Measurements from ENCODE around the gene RPTOR. TPM values are rescaled to one million over a fixed set of nuclear protein-coding genes. Genes with fewer than 3 reads are reported as not detected.
"Not testable (repeated sequence)": the region's sequence is repeated elsewhere in the genome, so short reads cannot be mapped to it uniquely, and the experiment has no call there.

RPTOR gene
- total and polyA plus RNA-seq, 10 of the 15 experiments (the other 5 are each of a cell fraction or from before 2014, with no cell fraction given) = 0.18 to 32.1 (median 7.8) TPM

DNA sequence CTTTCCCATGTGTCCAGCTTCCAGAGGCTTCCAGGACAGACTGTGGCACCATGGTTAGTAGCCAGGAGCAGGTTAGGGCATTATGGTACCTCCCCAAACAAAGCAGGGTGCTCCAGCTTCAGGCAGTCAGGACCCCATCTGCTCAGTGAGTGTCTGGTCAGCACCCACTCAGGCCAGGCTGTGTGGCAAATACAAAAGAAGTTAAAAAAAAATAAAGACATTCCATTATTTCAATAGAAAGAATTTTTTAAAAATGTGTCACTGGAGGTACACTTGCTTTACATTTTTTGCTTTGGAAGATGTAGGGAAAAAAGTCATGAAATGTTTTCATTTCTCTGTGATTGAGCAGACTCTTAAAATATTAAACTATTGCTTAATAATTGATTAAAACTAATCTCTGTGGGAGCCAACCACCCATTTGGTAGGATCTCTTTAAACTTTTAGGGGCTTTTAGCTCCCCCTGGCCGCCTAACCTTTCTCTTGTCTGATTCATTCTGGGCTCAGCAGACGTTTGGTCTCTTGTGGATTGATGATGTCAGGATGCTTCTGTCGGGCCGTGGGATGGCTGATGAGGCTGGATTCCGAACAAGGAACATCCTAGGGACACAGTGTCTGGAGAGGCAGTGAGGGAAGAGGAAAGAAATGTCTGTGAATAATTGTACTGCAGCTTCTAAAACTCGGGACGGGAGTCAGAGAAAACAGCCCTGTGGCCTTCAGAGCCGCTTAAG is 39.8 kb upstream of the RPTOR start:
- ATAC-seq (no peak), DNase-seq (ENCODE audit: low read depth, low spot score) (no peak), FAIRE-seq (no peak)
- no peaks in the 10 kb centered on the region for H3K36me3 ChIP-seq (ENCODE audit: control insufficient read depth in 2 of 2, insufficient read depth in 2 of 2, low read length in 1 of 2)
- H2AFZ ChIP-seq (ENCODE audit: control insufficient read depth, low read depth, low read length) = no peak overlapping the region
- CTCF ChIA-PET = no interaction called here
- no peak overlapping the region for H3K9ac ChIP-seq (ENCODE audit: control insufficient read depth, insufficient read depth, low read length)
- POLR2A ChIA-PET = no interaction called here
- RAD21 ChIA-PET (ENCODE audit: unreplicated experiment) = no interaction called here
- no peak overlapping the region for H3K4me2 ChIP-seq (ENCODE audit: control insufficient read depth, insufficient read depth)
- 12% methylated on average over 8 of the region's 8 CpGs for WGBS (ENCODE audit: insufficient coverage, insufficient replicate concordance, low lambda C conversion rate, missing lambda C conversion rate)
- BruUV-seq (replicated peaks) = no TSS peak
- no peaks in the 10 kb centered on the region; the same call in 1 of the 2 replicates for H4K20me1 ChIP-seq (ENCODE audit: control insufficient read depth, insufficient read depth)
- intact Hi-C loops (cut with micrococcal nuclease; ENCODE audit: unreplicated experiment) = no loop called here
- no peaks in the 10 kb centered on the region for H3K4me1 ChIP-seq (ENCODE audit: control insufficient read depth, insufficient read depth, low read length)
- SMC1A ChIA-PET (ENCODE audit: uncharacterized antibody, unreplicated experiment) = no interaction called here
- H3K27ac ChIP-seq (ENCODE audit: control insufficient read depth, insufficient read depth) = no peak overlapping the region
- H3K27me3 ChIP-seq (replicated peaks in 1 of 2; ENCODE audit: control insufficient read depth in 2 of 2, insufficient read depth in 2 of 2, low read length in 1 of 2) = peaks cover 0 to 3% of the 10 kb centered on the region in 2 experiments; a peak in 2 of 4 replicates
- in situ Hi-C loops (cut with MboI) = no loop called here
- H3K79me2 ChIP-seq (ENCODE audit: control insufficient read depth, insufficient read depth, low read length) = no peaks in the 10 kb centered on the region
- no peak for TF ChIP-seq NRF1 (conservative IDR thresholded peaks at IDR 0.05; ENCODE audit: low read depth, low read length)
- TF ChIP-seq ZNF384 (IDR thresholded peaks at IDR 0.05; ENCODE audit: borderline replicate concordance, low read depth, low read length) = no peak
- TF ChIP-seq ZBED1 (IDR thresholded peaks at IDR 0.05; ENCODE audit: borderline replicate concordance) = no peak
- no peak for TF ChIP-seq CREB1 (IDR thresholded peaks at IDR 0.05; ENCODE audit: low read depth)
- TF ChIP-seq CEBPZ (IDR thresholded peaks at IDR 0.05; ENCODE audit: low read depth, low read length) = no peak
- no peak for TF ChIP-seq NFXL1 (IDR thresholded peaks at IDR 0.05; ENCODE audit: borderline replicate concordance)
- H3K4me3 ChIP-seq = no peak overlapping the region
- no peaks in the 10 kb centered on the region for H3K9me3 ChIP-seq (replicated peaks; ENCODE audit: control insufficient read depth, insufficient read depth, low read length)

DNA sequence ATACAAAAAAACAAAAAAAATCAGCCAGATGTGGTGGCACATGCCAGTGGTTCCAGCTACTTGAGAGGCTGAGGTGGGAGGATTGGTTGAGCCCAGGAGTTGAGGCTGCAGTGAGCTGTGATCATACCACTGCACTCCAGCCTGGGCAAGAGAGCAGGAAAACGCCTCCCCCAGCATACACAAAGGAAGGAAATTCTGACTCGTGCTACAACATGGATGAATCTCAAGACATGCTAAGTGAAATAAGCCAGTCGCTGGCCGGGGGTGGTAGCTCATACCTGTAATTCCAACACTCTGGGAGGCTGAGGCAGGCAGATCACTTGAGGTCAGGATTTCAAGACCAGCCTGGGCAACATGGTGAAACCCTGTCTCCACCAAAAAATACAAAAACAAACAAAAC is 37.5 kb upstream of the RPTOR start:
- RAD21 ChIA-PET (ENCODE audit: unreplicated experiment); H4K20me1 ChIP-seq (ENCODE audit: control insufficient read depth, insufficient read depth); CTCF ChIA-PET; intact Hi-C loops (cut with micrococcal nuclease; ENCODE audit: unreplicated experiment); BruUV-seq (replicated peaks); DNase-seq (ENCODE audit: low read depth, low spot score); H3K79me2 ChIP-seq (ENCODE audit: control insufficient read depth, insufficient read depth, low read length); FAIRE-seq; H3K4me3 ChIP-seq; H3K27me3 ChIP-seq (replicated peaks in 1 of 2; ENCODE audit: control insufficient read depth in 2 of 2, insufficient read depth in 2 of 2, low read length in 1 of 2); H3K9ac ChIP-seq (ENCODE audit: control insufficient read depth, insufficient read depth, low read length); in situ Hi-C loops (cut with MboI); ATAC-seq; H3K4me1 ChIP-seq (ENCODE audit: control insufficient read depth, insufficient read depth, low read length); H3K9me3 ChIP-seq (replicated peaks; ENCODE audit: control insufficient read depth, insufficient read depth, low read length); H3K27ac ChIP-seq (ENCODE audit: control insufficient read depth, insufficient read depth); POLR2A ChIA-PET; H3K4me2 ChIP-seq (ENCODE audit: control insufficient read depth, insufficient read depth); H2AFZ ChIP-seq (ENCODE audit: control insufficient read depth, low read depth, low read length); H3K36me3 ChIP-seq (ENCODE audit: control insufficient read depth in 2 of 2, insufficient read depth in 2 of 2, low read length in 1 of 2): not testable (repeated sequence)
- WGBS (ENCODE audit: insufficient coverage, insufficient replicate concordance, low lambda C conversion rate, missing lambda C conversion rate) = 7% methylated on average over 4 of the region's 4 CpGs
- SMC1A ChIA-PET (ENCODE audit: uncharacterized antibody, unreplicated experiment) = interaction anchor here (1.1 kb wide), 1 partner anchor 23 kb away, joined by 3 read pairs; no protein-coding TSS in a partner anchor
